Left ventricle myocardium superior (tissue), 1 donor: ENCODE data around the gene ACADS. TPM values are rescaled to one million over a fixed set of nuclear protein-coding genes. Genes with fewer than 3 reads are reported as not detected.
"Not testable (repeated sequence)": the region's sequence is repeated elsewhere in the genome, so short reads cannot be mapped to it uniquely, and the experiment has no call there.

Source experiments
- ATAC-seq: fragments of 200-7000 bp; cut with Tn5 transposase; one replicate; pipeline ENCODE4 v1.9.1; 2020; ENCODE audit warnings: mild to moderate bottlenecking, moderate library complexity
- DNase-seq: peaks from one replicate; pipeline ENCODE4 v3.0.0-alpha.2; 2020
- intact Hi-C: fragments of 100-400 bp; cut with micrococcal nuclease; formaldehyde crosslinking; loops from one replicate; pipeline ENCODE4 v1.11.0; 2022
- total RNA-seq: library from RNA; stranded (reverse); fragmentation: NEBNext Ultra II Directional; extraction: Animal tissue kit (Norgen Biotek cat#: 25700); gene quantifications from one replicate; pipeline ENCODE4 v1.2.1, GENCODE V29; 2021
- donor health status: DM: no; HTN: yes; CAD: no; lungs with severe emphysema.

Gene ACADS
- total RNA-seq, 1 donor from 2014 or later, result 108 TPM

DNA sequence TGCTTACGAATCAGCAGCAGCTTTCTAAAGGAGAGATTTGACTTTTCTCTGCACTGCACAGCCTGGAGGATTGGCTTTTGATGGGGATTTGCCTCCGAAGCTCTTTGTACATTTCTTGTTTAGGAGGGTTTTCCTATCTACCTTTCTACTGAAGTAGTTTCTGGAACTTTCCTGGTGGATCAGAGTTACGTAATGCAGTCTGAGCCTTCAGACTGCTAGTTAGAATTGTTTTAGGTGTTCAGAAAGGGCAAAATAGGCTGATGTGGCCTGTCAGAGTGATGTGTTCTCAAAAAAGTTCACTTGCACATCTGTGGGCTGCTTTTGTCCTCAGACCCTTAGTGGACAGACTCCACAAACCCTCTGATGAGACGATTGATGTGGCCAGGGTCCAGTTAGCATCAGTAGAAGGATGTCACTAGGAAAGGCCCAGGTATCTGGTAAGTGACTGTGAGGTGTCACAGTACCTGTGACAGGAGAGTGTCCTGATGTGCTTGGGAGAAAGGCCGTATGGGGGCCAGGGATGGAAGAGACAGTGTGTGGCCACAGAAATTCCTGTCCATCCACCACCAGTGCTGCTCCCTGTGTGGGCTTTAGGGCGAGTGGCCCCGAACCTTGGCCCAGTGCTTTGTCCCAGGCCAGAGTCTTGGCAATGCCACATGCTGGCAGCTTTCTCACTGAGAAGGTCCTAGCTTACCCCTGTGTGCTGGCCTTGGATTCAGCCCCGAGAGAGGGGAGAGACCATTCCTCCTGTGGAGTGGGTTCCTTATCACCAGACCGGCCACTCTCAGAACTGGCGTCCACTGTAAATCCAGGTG lies 4.4 kb upstream of the ACADS start:
- DNase-seq (no peak), ATAC-seq (no peak)
- intact Hi-C loops, result no loop called here

- intact Hi-C loops, result no loop called here
- DNase-seq (no peak), ATAC-seq (no peak)
Measured at GRCh38 chr12:120721866-120722265, 3.8 kb upstream of the ACADS start.

GRCh38 chr12:120722784-120723183 lies 2.8 kb upstream of the ACADS start:
- intact Hi-C loops, result no loop called here
- ATAC-seq, result no peak
- DNase-seq, result no peak

DNA sequence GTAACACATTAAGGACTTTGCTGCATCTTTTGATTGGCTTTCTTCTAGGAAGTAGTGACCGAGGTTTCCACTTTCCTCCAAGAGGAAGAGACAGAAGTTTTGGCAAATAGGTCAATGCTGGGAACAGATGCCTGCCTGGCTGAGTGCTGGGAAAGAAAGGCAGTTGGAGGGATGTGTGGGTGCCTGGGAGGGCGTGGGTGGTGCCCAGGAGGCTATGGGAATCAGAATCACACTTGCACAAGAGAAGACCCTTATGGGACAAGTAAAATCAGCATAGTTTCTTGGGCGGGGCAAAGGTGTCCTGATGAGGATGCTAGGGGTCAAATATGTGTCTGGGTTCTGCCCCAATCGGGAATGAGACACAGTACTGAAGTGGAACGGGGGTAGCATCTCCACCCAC lies 906 bp upstream of the ACADS start:
- DNase-seq (no peak), ATAC-seq (no peak)
- intact Hi-C loops, result no loop called here

DNA sequence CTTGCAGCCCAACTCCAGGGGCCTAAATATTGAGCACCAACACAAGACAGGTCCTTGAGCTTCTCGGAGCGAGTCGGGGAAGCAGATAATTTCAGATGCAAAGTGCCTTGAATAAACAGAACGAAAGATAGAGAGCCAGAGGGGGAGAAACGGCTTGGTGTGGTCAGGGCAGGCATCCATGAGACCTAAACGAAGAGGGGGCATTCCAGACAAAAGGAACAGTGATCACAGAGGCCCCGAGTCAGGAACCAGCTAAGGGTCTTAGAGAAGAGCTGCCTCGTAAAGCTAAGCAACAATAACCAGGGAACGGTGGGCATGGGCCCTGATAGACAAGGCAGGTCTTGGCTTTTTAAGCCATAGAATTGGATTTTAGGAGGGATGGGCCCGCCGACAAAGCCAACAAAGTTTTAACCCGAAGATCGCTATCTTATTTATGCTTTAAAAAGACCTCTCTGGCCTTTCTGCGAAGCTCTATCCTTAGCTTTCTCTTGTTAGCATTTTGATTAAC lies 421 bp upstream of the ACADS start:
- intact Hi-C loops, result no loop called here
- no peak for DNase-seq
- no peak for ATAC-seq

GRCh38 chr12:120726510-120726793 lies 826 bp downstream of the ACADS start:
- DNase-seq, result no peak
- ATAC-seq, result no peak
- intact Hi-C loops, result no loop called here

GRCh38 chr12:120726961-120727360 lies 1.3 kb downstream of the ACADS start:
- ATAC-seq, result no peak
- no peak for DNase-seq
- intact Hi-C loops, result no loop called here

GRCh38 chr12:120732198-120732597 lies 6.6 kb downstream of the ACADS start:
- intact Hi-C loops, ATAC-seq, DNase-seq: not testable (repeated sequence)

GRCh38 chr12:120733574-120733973 lies 7.9 kb downstream of the ACADS start:
- intact Hi-C loops, result no loop called here
- no peak for DNase-seq

DNA sequence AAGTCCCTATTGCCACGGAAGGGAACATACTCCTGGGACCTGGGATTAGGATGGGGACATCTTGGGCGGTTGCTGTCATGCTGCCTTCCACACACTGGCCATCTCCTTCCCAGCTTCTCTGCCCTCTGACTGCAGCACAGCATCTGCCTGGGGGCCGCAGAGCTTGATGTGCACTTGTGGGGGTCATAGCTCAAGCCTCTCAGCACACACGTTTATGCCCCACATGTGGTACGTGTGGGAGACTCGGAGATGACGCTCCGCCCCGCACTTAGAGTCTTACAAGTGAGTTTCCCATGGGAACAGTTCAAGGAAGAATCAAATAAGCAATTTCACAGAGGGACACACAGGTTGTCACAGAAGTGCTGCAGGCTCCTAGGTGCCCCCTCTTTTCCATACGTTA lies 8.6 kb downstream of the ACADS start:
- DNase-seq, result no peak
- ATAC-seq, result no peak
- intact Hi-C loops, result no loop called here

More at GRCh38 chr12:120733574-120733973, 7.9 kb downstream of the ACADS start:
- ATAC-seq, result no peak

- ATAC-seq (no peak), DNase-seq (no peak)
- intact Hi-C loops, result no loop called here
Measured at GRCh38 chr12:120735181-120735580, 9.6 kb downstream of the ACADS start.

- intact Hi-C loops, result no loop called here
- DNase-seq, result no peak
- no peak for ATAC-seq
Measured at GRCh38 chr12:120736404-120737331, 11.0 kb downstream of the ACADS start.

DNA sequence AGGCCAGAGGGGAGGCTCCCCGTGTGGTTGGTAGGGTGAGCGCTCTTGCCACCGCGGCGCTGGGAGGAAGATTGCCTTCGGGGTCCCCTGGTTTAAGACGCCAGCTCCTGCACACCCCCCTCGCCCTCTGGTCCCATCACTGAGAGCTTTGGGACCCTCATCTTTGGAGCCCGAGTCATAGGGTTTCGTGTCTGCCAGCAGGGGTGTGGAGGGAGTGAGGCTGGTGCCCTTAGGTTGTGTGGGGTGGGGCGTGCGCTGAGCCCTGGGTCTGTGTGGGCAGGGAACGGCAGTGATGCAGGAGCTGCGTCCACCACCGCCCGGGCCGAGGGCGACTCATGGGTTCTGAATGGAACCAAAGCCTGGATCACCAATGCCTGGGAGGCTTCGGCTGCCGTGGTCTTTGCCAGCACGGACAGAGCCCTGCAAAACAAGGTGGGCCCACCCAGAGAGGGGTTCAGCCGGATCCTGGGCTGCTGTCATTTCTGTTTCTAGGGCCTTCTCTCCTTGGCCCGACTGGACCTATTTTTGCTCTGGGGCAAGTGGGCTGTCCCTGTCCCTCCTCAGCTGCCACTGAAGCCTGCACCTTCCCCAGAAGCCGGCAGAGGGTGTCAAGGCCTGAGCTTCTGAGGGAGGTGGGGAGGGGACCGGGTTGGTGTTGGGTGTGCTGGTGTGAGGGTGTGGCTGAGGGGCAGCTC lies 12.1 kb downstream of the ACADS start:
- no peak for DNase-seq
- ATAC-seq, result no peak
- intact Hi-C loops, result no loop called here

DNA sequence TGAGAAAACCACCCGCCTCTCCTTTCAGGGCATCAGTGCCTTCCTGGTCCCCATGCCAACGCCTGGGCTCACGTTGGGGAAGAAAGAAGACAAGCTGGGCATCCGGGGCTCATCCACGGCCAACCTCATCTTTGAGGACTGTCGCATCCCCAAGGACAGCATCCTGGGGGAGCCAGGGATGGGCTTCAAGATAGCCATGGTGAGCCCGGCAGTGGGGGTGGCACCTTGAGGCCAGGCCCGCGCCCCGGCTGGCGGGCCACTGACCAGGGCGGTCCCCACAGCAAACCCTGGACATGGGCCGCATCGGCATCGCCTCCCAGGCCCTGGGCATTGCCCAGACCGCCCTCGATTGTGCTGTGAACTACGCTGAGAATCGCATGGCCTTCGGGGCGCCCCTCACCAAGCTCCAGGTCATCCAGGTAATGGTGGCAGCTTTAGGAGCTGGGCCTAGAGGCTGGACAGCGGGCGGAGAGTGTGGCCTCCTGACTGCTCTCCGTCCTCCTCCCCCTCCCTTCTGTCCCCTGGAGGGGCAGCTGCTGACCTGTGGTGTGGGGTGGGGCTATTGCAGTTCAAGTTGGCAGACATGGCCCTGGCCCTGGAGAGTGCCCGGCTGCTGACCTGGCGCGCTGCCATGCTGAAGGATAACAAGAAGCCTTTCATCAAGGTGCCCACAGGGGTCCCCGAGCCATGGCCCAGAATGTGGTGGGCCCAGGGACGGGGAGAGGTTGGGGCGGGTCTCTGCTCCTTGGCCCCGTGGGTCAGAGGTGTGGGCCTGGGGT lies 12.8 kb downstream of the ACADS start:
- DNase-seq (peak; percentile 42), ATAC-seq (no peak)
- intact Hi-C loops, result no loop called here

DNA sequence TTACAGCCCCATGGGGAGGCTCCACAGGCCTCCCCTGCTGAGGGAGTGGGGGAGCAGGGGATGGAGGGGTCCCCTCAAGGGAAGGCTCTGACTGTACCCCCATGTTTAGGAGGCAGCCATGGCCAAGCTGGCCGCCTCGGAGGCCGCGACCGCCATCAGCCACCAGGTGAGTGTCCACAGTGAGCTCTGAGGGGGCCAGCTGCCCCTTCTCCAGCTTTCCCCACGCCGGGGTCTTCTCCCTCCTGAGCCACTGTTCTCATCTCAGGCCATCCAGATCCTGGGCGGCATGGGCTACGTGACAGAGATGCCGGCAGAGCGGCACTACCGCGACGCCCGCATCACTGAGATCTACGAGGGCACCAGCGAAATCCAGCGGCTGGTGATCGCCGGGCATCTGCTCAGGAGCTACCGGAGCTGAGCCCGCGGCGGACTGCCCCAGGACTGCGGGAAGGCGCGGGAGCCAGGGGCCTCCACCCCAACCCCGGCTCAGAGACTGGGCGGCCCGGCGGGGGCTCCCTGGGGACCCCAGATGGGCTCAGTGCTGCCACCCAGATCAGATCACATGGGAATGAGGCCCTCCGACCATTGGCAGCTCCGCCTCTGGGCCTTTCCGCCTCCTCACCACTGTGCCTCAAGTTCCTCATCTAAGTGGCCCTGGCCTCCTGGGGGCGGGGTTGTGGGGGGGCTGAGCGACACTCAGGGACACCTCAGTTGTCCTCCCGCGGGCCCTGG lies 13.6 kb downstream of the ACADS start:
- DNase-seq (no peak), ATAC-seq (no peak)
- intact Hi-C loops, result no loop called here

- ATAC-seq, result no peak
- intact Hi-C loops, result no loop called here
- no peak for DNase-seq
Measured at GRCh38 chr12:120739821-120740613, 14.4 kb downstream of the ACADS start.

DNA sequence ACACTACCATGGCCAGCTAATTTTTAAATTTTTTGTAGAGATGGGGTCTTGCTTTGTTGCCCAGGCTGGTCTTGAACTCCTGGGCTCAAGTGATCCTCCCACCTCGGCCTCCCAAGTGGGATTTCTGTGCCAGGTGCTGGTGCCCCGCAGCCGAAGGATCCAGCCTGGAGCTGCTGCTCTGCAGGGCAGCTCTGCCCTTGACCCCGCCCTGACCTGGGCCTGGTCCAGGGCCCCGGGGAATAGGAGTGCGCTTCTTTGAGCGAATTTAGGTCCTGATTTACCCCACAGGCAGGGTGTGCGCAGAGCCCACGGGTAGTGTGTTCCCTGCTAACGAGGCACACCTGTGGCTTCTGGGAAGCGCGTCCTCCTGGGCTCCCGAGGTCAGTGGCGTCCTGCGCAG lies 15.2 kb downstream of the ACADS start:
- intact Hi-C loops, result no loop called here
- ATAC-seq, result no peak

More for the DNA sequence above, 15.2 kb downstream of the ACADS start:
- no peak for DNase-seq
